Ishikawa (cell line): ENCODE measurements around the gene IL1RAPL1.

Source experiments
- MAX ChIP-seq: IDR thresholded peaks from 2 replicates; pipeline ENCODE4 v1.6.1; 2012
- TAF1 ChIP-seq: IDR thresholded peaks from 2 replicates; pipeline ENCODE4 v1.6.1; 2012; ENCODE audit warnings: low read depth, mild to moderate bottlenecking
- USF1 ChIP-seq: IDR thresholded peaks from 2 replicates; pipeline ENCODE4 v1.6.1; 2012

- TF ChIP-seq MAX (no peak), TAF1 (no peak), USF1 (no peak)
These were observed 1049.1 kb downstream of the IL1RAPL1 start for GRCh38 chrX:29636331-29636730.
